SK-N-SH treated with all-trans-retinoic acid at 6 μM for 48 hours (cell line): ENCODE results near the gene RPGRIP1.
"Not testable (repeated sequence)": the region's sequence is repeated elsewhere in the genome, so short reads cannot be mapped to it uniquely, and the experiment has no call there.

ENCODE experiments used
- ARNTL ChIP-seq: fragments of 450-650 bp; formaldehyde crosslinking; IDR thresholded peaks from 2 replicates; pipeline ENCODE4 v1.5.0; 2020; ENCODE audit warnings: low read depth, mild to moderate bottlenecking, moderate library complexity, borderline replicate concordance
- BACH2 ChIP-seq: fragments of 250-450 bp; sonication (Bioruptor Pico); IDR thresholded peaks from 2 replicates; pipeline ENCODE4 v1.9.0; 2021; ENCODE audit warnings: mild to moderate bottlenecking, borderline replicate concordance
- CREB5 ChIP-seq: fragments of 250-450 bp; sonication (Bioruptor Pico); IDR thresholded peaks from 2 replicates; pipeline ENCODE4 v1.5.1; 2020; ENCODE audit warnings: low read depth, mild to moderate bottlenecking, moderate library complexity
- CSDC2 ChIP-seq: fragments of 250-450 bp; sonication (Bioruptor Pico); IDR thresholded peaks from 2 replicates; pipeline ENCODE4 v1.5.0; 2020; ENCODE audit warnings: mild to moderate bottlenecking, moderate library complexity
- GLIS3 ChIP-seq: fragments of 250-450 bp; sonication (Bioruptor Pico); IDR thresholded peaks from 2 replicates; pipeline ENCODE4 v1.5.0; 2020; ENCODE audit warnings: mild to moderate bottlenecking, moderate library complexity
- ISL1 ChIP-seq: fragments of 250-450 bp; sonication (Bioruptor Pico); IDR thresholded peaks from 2 replicates; pipeline ENCODE4 v2.1.2; 2022; ENCODE audit warnings: mild to moderate bottlenecking, moderate library complexity
- PATZ1 ChIP-seq: fragments of 250-450 bp; sonication (Bioruptor Pico); IDR thresholded peaks from 2 replicates; pipeline ENCODE4 v1.8.0; 2020; ENCODE audit warnings: mild to moderate bottlenecking, moderate library complexity, borderline replicate concordance
- PPARA ChIP-seq: fragments of 250-450 bp; sonication (Bioruptor Pico); IDR thresholded peaks from 2 replicates; pipeline ENCODE4 v1.5.0; 2020; ENCODE audit warnings: mild to moderate bottlenecking, borderline replicate concordance
- RARB ChIP-seq: fragments of 250-450 bp; sonication (Bioruptor Pico); IDR thresholded peaks from 2 replicates; pipeline ENCODE4 v1.8.0; 2021; ENCODE audit warnings: mild to moderate bottlenecking, moderate library complexity
- SNAI2 ChIP-seq: fragments of 250-450 bp; sonication (Bioruptor Pico); IDR thresholded peaks from 2 replicates; pipeline ENCODE4 v1.5.0; 2020; ENCODE audit warnings: mild to moderate bottlenecking, moderate library complexity
- TOX ChIP-seq: fragments of 250-450 bp; sonication (Bioruptor Pico); IDR thresholded peaks from 2 replicates; pipeline ENCODE4 v1.8.0; 2021; ENCODE audit warnings: mild to moderate bottlenecking, moderate library complexity, borderline replicate concordance
- ZFP30 ChIP-seq: fragments of 450-650 bp; formaldehyde crosslinking; IDR thresholded peaks from 2 replicates; pipeline ENCODE4 v1.5.0; 2022; ENCODE audit warnings: mild to moderate bottlenecking, moderate library complexity

GRCh38 chr14:21272661-21273060 is 7.2 kb upstream of the RPGRIP1 start:
- not testable (repeated sequence) for TF ChIP-seq ARNTL (CRISPR knock-in tag); PATZ1 (CRISPR knock-in tag); RARB; CREB5 (CRISPR knock-in tag); TOX (CRISPR knock-in tag); ISL1 (CRISPR knock-in tag); BACH2 (CRISPR knock-in tag); CSDC2; SNAI2 (CRISPR knock-in tag); PPARA; GLIS3 (CRISPR knock-in tag); ZFP30
